ENCODE results near the gene ANXA5. TPM values are rescaled to one million over a fixed set of nuclear protein-coding genes. Genes with fewer than 3 reads are reported as not detected.
A peak's percentile ranks its signal among the peaks of the same experiment; 100 is the strongest.

The ANXA5 gene
- total RNA-seq, 1 donor from 2014 or later: 130 TPM

DNA sequence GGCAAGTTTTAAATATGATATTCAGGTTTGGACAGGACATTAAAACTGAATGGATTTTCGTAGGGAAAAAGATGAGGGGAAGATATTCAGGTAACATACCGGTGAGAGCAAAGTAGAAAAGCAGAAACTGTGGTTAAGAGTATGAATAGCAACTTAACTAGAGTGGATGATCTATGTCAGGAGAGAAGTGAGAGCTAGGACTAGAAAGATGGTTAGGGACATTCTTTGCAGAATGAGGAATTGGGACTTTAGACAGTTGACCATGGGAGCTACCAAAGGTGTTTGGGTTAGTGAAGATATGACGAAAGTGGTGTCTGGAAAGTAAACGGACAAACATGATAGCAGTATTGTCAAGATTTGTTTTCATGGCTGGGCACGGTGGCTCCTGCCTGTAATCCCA lies 45.2 kb downstream of the ANXA5 start:
- Mint-ChIP-seq H3K27me3 (ENCODE audit: low read depth) (no peaks in the 10 kb centered on the region), H3K36me3 (no peaks in the 10 kb centered on the region), H3K9me3 (no peaks in the 10 kb centered on the region), H3K27ac (no peak overlapping the region), H3K4me1 (no peaks in the 10 kb centered on the region), H3K4me3 (no peak overlapping the region)
- no peak for DNase-seq (ENCODE audit: low spot score in 2 of 2, unreplicated experiment in 2 of 2)
- TF ChIP-seq, protein P1, sequence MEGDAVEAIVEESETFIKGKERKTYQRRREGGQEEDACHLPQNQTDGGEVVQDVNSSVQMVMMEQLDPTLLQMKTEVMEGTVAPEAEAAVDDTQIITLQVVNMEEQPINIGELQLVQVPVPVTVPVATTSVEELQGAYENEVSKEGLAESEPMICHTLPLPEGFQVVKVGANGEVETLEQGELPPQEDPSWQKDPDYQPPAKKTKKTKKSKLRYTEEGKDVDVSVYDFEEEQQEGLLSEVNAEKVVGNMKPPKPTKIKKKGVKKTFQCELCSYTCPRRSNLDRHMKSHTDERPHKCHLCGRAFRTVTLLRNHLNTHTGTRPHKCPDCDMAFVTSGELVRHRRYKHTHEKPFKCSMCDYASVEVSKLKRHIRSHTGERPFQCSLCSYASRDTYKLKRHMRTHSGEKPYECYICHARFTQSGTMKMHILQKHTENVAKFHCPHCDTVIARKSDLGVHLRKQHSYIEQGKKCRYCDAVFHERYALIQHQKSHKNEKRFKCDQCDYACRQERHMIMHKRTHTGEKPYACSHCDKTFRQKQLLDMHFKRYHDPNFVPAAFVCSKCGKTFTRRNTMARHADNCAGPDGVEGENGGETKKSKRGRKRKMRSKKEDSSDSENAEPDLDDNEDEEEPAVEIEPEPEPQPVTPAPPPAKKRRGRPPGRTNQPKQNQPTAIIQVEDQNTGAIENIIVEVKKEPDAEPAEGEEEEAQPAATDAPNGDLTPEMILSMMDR (IDR thresholded peaks at IDR 0.05; ENCODE audit: unreplicated experiment): no peak

DNA sequence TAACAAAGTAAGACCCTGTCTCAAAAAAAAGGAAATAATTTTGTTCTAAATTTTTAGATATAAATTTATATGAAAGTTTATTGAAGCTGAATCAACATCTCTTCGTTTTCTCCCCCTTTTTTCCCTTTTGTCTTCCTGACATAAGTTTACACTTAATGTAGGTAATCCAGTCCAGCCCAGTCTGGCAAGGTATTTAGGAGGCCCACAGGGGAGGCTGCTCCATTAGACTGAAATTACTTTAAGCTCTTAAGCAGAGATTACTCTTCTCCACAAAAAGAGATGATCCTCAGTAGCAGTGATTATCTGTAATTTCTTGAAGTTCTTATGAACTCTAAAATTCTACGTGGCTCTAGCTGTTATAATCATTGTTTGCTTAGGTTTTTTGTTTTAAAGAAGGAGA lies 46.0 kb downstream of the ANXA5 start:
- H3K27me3 Mint-ChIP-seq (ENCODE audit: low read depth): no peaks in the 10 kb centered on the region
- no peak for DNase-seq (ENCODE audit: low spot score in 2 of 2, unreplicated experiment in 2 of 2)
- no peaks in the 10 kb centered on the region for H3K9me3 Mint-ChIP-seq
- no peaks in the 10 kb centered on the region for H3K36me3 Mint-ChIP-seq
- no peaks in the 10 kb centered on the region for H3K4me1 Mint-ChIP-seq
- TF ChIP-seq, protein P1 (IDR thresholded peaks at IDR 0.05; ENCODE audit: unreplicated experiment): no peak
- no peak overlapping the region for H3K27ac Mint-ChIP-seq
- no peak overlapping the region for H3K4me3 Mint-ChIP-seq

DNA sequence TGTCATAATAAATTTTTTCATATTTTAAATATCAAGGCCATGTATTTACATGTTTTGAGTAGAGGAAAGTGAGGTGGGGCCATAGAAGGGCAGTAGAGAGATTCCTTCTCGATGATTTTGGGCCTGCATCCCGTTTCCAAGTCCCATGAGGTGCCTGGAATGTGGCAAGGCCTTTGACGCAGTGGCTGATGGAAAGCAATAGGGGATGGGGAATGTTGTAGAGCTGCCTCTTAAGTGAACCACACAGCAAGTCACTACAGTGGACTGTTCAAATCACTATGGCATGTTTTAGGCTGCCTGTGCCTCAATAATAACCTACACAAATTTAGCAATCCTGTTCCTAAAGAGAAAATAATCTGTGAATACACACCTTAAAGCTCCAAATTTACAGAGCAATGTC lies 48.3 kb downstream of the ANXA5 start:
- Mint-ChIP-seq H3K4me3 (no peak overlapping the region), H3K4me1 (peaks cover 3% of the 10 kb centered on the region), H3K27ac (no peak overlapping the region), H3K9me3 (no peaks in the 10 kb centered on the region), H3K27me3 (ENCODE audit: low read depth) (no peaks in the 10 kb centered on the region), H3K36me3 (no peaks in the 10 kb centered on the region)
- TF ChIP-seq, protein P1 (IDR thresholded peaks at IDR 0.05; ENCODE audit: unreplicated experiment): no peak
- no peak for DNase-seq (ENCODE audit: low spot score in 2 of 2, unreplicated experiment in 2 of 2)

DNA sequence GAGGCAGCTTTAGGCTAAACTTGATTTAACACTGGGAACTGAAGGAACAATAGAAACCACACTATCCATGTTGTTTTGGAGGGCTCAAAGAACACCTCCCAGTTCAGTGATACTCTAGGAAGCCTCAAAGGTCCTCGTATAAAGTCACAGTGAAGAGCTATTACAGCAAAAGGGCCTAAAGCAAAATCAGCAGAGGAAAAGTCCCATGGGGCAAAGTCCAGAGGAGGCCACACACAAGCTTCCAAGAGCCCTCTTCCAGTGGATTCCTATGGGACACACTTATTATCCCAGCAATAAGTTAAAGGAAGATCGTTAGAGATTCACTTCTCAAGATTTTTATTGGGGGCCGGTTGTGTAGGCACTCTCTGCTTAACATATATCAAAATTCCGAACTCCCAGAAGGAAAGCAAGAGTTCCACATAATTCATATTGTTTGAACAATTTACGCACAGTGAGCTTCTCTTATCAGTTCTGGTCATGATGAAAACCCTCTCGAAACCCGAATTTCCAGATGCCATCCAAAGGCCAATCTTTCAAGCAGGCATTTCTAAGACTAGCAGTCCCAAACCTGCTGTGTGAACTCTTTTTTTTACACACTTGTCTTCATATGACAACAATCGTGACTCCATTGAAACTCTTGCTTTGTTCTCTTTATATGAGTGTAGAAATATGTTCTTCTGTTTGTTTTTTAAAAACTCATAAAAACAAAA lies 53.7 kb downstream of the ANXA5 start:
- H3K36me3 Mint-ChIP-seq: no peaks in the 10 kb centered on the region
- H3K4me3 Mint-ChIP-seq: no peak overlapping the region
- no peaks in the 10 kb centered on the region for H3K9me3 Mint-ChIP-seq
- peaks cover 11% of the 10 kb centered on the region for H3K4me1 Mint-ChIP-seq
- no peaks in the 10 kb centered on the region for H3K27me3 Mint-ChIP-seq (ENCODE audit: low read depth)
- TF ChIP-seq, protein P1 (IDR thresholded peaks at IDR 0.05; ENCODE audit: unreplicated experiment): no peak
- DNase-seq (ENCODE audit: low spot score in 2 of 2, unreplicated experiment in 2 of 2): no peak
- peak overlapping the region; percentile 33 for H3K27ac Mint-ChIP-seq

DNA sequence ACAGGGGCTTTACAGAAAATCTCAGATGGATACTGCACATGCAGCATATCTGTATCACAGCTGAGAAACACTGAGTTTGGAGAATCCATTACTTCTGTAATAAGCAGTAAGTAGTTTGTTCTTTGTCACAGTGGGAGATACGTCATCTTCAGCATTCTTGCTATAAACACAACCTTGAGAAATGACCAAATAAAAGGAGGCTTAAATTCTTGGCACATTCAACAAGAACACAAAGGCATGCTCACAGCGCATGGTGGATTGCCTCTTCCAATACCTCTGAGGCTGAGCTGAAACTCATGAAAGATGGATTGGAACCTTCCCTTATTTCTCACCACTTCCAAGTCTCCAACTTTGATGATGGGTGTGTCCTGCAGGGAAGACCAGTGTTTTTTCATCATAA lies 54.5 kb downstream of the ANXA5 start:
- H3K36me3 Mint-ChIP-seq: no peaks in the 10 kb centered on the region

More for the DNA sequence above, 54.5 kb downstream of the ANXA5 start:
- DNase-seq (ENCODE audit: low spot score in 2 of 2, unreplicated experiment in 2 of 2): no peak
- Mint-ChIP-seq H3K4me3 (no peak overlapping the region), H3K9me3 (no peaks in the 10 kb centered on the region), H3K27ac (no peak overlapping the region), H3K4me1 (peaks cover 11% of the 10 kb centered on the region), H3K27me3 (ENCODE audit: low read depth) (no peaks in the 10 kb centered on the region)
- TF ChIP-seq, protein P1 (IDR thresholded peaks at IDR 0.05; ENCODE audit: unreplicated experiment): no peak

All from mesothelial cell of epicardium (in vitro differentiated cells).